NT2/D1 (cell line): ENCODE results near the gene ADNP2.

Source experiments
- SUZ12 ChIP-seq: IDR thresholded peaks from 2 replicates; pipeline ENCODE4 v1.6.1; 2011; ENCODE audit not compliant: insufficient read length, insufficient read depth; ENCODE audit errors: extremely low read depth
- YY1 ChIP-seq: IDR thresholded peaks from 2 replicates; pipeline ENCODE4 v1.6.1; 2011; ENCODE audit not compliant: insufficient read length, insufficient read depth
- ZNF274 ChIP-seq: IDR thresholded peaks from 2 replicates; pipeline ENCODE4 v1.6.1; 2011; ENCODE audit warnings: mild to moderate bottlenecking, low read depth, low read length

DNA sequence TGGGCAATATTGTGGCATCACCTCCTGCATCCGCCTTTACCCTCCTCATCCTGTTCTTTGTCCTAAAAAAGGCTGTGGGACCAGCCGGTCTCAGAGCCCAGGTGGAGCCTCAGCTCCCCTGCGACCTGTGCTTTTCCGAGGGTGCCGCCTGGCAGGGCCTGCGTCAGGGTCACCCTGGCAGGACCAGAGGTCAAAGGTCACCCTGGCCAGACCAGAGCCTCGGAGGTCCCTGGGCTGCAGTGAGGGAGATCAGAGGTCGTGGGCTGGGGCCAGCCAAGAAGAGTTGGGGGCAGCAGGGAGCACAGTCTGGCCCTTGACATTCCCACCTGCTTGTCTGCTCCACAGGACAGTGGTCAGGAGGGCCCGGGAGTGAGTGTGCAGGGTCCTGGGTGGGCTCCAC lies 43.4 kb upstream of the ADNP2 start:
- TF ChIP-seq YY1 (no peak), SUZ12 (no peak), ZNF274 (no peak)
